CD4-positive, alpha-beta T cell treated with Interleukin-15 for 4 hours (primary cell): ENCODE data around the gene EPHB3.
"Not testable (repeated sequence)": the region's sequence is repeated elsewhere in the genome, so short reads cannot be mapped to it uniquely, and the experiment has no call there.

ENCODE experiments used
- DNase-seq: peaks from one replicate; pipeline ENCODE4 v3.0.0-alpha.2; 2020; ENCODE audit warnings: low spot score

Gene EPHB3

DNA sequence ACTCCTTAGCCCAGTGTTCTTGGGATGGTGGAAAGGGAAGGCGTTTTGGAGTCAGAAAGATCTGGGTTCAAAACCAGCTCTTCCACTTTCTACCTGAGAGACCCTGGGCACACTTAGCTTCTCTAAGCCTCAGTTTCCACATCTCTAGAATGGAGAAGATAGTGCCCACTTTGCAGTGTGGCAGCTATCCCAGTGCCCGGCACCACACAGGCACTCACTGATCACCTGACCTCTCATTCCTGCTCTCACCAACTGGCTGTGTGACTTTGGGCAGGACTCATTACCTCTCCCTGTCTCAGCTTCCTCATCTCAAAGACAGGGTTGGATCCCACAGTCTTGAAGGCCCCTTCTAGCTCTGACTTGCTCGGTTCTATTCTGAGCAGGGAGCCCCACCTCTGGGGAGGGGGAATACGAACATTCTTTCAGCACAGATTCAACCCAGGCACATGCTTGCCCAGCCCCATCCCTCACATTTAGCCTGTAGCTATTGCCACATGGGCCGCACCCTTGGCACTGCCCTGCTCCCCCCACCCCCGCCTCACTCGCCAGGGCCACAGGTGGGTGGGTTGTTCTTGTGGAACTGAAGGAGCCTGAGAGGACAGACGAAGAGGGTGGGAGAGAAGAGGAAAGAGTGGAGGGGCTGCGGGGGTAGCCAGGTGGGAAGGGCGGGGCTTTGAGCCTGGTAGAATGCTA lies 39.2 kb downstream of the EPHB3 start:
- no peak for DNase-seq

DNA sequence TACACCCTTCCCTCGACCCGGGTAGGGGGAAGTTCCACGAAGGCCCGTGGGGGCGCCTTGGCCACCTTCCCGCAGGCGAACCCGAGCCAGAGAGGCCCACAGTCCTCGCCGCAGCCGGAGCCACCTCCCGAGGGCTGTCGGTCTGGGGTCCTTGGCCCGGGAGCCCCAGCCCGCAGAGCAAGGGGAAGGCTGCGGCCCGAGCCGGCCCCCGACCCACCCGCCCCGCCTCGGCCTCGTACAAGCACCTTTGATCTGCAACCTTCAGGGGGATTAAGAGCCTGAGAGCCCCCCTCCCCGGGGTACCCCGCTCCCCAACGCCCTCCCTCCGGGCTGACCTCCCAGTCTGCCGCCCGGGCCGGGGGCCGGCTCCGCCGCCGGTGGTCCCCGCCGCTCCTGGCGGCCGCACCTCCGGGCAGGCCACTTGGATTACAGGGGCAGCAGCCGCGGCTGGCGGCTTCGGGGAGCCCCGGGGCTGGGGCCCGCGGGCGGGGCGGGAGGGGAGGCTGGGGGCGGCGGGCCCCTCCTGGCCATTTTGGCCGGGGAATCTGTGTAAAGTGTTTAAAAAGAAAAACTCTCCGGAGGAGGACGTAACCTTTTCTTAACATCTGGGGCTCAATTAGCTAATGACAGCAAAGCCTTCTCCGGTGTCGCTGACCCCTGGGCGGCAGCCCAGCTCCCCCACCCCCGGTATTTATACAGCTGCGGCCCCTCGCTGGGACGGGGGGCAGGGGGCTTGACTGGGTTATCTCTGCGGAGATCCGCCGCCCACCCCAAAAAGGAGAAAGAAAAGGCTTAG lies 40.2 kb downstream of the EPHB3 start:
- no peak for DNase-seq

DNA sequence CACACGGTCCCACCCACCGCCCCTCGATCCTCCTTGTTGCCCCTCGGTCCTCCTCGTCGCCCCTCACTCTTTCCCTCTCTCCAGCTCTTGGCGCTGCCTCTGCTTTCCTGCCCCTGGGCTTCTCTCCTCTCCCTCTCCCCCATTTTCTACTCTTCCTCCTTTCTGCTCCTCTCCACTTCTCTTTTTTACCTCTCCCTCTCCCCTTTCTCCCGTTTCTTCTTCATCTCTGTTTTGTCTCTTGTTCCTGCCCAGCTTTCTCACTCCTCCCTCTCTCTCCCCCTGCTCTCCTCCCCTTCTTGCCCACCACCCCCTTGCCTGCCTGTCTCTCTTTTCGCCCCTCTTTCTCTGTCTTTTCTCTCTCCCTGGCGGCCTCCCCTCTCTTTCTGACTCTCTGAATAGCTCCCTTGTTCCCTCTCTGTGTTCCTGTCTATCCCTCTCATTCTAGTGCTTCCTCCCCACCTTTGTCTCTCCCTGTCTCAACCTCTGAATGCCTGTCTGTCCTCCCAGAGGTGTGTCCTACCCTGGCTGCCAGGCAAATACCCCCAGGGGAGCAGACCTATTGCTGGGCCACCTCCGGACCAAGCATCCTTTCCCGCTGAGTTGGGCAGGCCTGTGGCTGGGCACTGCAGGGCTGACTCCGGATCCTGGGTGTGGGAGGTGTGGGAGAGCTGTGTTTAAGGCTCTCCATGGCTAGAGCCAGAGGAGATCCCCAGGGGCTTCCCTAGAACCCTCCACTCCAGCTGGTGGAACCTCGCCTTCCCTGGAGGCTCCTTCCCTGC lies 41.0 kb downstream of the EPHB3 start:
- no peak for DNase-seq

DNA sequence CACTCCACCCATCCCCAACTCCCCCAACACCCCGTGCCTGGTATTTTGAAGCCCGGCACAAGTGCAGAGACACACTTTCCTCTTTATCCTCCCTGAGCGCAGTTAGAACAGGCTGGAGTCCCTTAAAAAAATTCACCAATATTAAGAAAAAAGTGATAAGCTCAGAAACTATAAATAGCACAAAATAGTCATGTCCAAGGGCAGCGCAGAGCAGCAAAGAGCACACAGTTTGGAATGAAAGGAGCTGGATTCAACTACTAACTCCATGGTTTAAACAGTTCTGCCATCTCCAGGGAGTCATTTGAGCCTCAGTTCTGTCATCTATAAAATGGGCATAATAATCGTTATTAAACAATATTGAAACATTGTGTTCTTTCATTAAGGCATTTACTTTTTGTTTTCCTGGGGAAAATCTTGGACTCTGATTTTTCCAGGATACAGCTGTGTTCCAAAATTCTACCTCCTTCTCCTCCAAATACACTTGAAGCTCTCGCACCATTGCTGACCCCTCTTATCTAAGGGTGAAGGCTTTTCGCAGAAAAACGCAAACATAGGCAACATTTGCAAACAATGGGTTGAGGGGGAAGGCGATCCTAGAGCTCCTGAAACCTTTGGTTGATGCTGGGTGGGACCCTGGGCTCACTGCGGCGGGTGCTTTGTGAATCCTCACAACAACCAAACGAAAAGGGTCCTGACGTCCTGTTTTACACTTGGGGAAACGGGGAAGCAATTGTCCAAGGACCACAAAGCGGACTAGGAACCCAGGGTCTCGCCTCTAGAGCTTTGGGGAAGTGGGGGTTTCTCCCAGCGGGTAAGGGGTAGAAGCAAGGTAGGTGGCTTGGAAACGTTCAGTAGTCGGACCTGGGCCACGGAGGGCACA lies 41.8 kb downstream of the EPHB3 start:
- DNase-seq = no peak

DNA sequence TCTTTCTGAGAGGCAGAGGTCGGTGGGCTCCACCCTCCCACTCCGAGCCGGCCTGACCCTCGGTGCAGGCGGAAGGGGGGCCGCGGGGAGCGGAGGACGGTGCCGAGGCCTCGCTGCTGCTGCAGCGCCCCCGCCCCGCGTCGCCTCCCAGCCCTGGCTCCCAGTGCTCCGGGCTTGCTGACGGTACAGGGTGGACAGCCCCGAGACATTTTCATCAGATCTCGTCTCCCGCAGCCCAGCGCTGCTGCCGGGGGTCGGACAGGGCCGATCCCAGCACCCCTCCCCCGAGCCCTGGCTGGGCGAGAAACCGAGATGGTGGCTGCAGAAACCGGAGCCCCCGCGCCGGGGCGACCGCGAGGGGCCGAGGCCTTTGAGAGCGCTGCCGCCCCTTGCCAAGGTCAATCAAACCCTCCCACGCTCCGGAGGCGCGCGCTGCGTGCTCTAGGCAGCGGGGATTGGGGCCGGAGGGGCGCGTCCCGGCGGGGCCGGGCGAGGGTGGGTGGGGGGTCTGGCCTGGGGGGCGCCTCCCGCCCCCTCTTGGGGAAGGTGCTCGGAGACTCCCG lies 42.5 kb downstream of the EPHB3 start:
- DNase-seq = no peak

DNA sequence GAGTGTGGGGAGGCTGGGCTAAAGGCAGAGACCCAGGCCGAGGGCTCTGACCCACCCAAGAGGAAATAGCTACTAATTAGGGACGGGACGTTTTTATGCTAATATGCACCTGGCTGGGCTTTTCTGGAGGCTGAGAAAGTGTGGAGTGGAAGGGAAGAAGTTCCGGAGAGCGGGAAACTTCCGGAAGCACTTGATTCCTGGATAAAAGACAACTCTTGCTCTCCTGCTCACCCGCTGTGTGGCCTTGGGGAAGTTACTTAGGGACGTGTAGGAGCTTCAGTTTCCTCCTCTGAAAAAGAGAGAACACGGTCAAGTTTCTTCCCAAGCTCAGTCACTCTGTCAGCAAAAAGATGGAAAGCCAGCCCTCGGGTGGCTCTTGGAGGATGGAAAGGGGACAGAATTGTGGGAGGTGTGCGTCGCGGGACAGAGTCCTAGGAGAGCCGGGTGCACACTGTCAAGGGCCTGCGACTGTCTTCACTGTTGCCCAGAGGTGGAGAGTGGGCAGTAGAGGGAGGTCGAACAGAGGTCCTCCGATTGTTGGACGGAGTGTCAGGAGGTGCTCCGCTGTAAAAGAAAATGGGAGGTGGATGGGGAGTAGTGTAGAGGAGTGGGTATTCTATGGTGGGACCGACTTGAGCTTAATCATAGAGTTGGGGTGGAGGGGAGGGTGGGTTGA lies 43.2 kb downstream of the EPHB3 start:
- no peak for DNase-seq

DNA sequence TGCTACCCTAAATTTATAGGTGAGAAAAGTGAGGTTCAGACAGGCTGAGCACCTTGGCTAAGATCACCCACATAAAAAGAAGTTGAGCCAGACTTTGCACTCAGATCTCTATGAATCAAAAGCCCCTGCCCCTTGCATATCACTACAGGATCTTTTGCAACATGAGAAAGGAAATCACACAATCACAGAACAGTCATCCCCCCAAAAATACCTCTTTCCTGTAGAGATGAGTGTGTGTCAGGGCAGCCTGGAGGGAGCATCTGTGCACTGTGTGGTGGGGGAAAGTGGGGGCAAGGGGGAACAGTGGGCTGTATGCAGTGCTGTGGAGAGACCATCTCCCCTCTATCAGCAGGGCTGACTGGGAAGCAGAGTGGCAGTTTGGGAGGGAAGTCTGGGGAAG lies 46.6 kb downstream of the EPHB3 start:
- DNase-seq = peak; percentile 30

DNA sequence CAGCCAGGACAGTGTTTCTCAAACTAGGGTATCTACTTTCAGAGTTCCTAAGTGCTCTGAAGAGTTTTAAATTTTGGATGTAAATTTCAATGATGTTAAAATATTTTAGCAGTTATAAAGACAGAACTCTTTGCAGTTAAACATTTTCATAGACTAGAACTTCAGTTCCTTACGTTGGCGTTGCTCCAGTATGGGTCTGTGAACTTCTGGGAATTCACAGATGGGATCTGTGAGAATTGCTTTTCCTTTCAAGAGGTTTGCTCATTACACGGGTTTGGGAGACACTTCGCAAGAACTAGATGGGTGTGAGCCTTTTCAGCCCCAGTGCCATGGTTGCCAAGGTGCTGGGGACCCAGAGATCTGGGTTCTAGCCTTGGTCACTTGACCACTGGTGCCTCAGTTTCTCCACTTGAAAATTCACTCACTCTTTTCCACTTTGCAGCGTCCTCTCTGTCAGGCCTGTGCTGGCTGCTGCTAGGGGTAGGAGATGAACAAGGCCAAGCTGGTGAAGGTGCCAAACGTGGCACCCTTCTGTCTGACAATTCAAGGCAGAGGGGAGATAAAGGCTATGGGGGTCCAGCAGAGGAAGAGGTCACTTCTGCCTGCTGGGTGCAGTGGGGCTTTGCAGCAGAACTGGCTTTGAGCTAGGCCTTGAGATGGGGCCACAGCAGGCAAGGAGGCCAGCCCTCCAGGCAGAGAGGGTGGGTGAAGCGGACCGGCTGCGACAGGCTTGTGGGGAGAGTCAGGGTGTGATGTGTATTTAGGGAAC lies 48.1 kb downstream of the EPHB3 start:
- no peak for DNase-seq

DNA sequence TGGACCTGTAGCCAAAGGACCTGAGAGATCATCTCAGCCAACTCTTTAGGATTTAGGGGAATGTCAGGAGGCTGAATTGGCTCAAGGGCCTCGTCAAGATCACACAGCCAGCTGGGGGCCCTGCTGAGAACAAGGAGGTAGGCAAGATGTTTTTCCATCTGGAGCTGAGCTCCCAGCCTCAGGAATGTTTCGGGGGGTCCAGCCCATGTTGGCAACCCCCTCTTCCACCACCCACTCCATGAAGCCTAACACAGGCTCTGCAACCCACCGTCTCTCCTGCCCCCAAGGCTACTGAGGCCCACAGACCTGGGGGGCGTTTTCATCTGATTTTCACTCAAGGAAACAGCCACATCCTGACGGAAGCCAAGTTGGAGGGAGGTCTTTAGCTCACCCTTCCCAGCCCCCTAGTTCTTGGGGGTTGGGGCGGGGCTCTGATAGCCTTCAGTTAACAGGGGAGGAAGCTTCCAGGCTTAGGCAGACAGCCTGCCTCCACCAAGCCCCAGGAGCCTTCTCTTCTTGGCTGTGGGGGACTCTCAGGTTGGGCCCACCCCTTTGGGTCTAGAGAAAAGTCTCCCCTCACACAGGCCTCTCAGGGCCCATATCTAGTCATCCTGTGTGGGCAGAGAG lies 48.8 kb downstream of the EPHB3 start:
- no peak for DNase-seq

DNA sequence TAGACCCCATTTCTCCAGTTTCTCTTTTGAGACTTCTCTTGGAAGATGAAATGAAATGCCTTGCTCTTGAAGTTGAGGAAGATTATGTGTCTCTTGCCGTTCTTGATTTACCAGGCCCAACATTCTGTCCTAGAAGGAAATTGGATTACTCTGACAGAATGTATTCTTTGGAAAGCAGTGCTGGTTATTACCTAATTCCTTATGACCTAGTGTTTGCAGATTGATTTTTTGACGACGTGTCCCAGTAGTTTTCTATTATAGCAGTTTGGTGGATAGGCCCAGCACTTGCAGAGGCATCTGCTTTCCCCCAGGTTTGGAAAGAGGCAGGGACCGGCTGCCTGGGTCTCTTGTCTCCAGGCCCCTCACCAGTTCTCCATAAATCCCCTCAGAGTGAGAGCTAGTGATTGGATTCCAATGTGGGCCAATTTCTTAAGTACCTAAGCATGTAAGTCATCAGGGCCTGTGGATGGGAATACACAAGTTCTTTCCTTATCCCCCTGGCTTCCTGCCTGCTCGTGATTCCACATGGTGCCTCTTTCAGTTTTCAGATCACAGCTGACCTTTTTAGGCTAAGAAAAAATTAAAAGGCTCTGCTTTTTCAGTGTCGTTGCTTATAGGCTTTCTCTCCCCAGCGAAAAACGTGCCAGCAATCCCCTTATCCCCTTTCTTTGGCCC lies 50.2 kb downstream of the EPHB3 start:
- no peak for DNase-seq

DNA sequence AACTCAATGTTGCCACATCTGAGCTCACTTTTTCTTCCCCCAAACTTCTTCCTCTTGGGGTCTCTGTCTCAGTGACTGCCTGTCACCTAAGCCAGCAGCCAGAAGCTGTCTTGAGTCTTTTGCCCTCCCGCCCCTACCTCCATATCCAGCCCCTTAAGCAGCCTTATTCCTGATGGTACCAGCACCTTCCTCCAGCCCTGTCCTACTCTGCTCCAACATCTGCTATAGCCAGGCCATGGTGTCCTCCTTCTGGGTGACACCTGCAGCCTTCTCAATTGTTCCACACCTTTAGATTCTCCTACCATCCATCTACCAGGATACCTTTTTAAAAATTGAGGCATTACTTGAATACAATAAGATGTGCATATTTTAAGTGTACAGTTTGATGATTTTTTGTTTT lies 53.8 kb downstream of the EPHB3 start:
- no peak for DNase-seq

DNA sequence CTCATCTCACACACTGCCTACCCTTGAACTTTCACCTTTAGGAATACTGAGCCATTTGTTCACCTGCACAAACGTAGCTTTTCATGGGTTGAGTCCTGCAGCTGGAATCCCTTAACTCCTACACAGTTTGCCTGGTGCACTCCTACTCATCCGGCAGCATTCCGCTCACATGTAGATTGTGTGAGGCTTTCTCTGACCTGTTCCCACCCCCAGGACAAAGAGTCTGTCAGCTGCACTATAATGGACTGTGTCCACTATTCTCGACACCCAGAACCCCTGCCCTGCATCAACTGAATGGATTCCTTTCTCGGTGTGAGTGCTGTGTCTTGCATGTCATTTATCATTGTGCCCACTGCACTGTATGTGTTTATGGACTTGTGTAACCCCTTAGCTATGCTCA lies 54.9 kb downstream of the EPHB3 start:
- DNase-seq = no peak

DNA sequence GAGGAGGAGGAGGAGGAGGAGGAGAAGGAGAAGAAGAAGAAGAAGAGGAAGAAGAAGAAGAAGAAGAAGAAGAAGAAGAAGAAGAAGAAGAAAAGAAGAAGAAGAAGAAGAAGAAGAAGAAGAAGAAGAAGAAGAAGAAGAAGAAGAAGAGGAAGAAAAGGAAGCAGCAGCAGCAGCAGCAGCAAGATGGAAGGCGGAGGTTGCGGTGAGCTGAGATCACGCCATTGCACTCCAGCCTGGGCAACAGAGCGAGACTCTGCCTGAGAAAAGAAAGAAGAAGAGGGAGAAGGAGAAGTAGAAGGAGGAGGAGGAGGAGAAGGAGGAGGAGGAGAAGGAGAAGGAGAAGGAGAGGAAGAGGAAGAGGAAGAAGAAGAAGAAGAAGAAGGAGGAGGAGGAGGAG lies 55.7 kb downstream of the EPHB3 start:
- DNase-seq = not testable (repeated sequence)

DNA sequence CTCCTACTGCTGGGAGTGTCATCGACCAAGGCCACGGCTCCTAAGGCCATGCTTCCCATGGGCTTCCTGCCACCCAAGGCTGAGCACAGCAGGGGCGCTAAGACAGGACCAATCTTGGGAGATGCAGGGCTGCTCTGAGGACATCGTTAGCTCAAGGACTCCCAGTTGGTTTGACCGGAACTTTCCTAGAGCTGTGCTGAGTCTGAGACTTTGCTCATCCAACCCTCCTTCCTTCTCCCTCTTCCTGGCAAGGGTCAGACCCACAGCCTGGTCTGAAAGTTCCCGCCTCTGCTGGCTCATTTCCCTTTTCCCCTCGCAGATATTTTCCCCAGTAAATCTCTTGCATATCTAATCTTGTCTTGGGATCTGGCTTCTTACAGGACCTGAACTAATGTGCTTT lies 57.2 kb downstream of the EPHB3 start:
- no peak for DNase-seq

DNA sequence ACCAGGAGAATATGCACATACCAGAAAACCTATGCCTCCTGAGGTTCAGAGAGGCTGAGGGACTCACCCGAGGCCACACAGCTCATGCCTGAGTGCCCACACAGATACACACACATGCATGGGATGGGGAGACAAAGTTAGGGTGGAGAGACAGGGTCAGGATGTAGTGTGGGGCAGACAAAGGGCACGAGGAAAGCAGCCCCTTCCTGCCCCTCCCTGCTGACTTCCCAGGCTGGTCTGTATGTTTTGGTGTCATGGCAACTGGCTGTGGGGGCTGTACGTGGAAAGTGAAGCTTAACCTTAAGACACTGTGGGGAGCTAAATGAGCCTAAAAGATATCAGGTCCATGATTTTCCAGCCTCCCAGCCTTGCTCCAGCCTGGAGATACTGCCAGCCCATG lies 57.8 kb downstream of the EPHB3 start:
- peak; percentile 28 for DNase-seq

DNA sequence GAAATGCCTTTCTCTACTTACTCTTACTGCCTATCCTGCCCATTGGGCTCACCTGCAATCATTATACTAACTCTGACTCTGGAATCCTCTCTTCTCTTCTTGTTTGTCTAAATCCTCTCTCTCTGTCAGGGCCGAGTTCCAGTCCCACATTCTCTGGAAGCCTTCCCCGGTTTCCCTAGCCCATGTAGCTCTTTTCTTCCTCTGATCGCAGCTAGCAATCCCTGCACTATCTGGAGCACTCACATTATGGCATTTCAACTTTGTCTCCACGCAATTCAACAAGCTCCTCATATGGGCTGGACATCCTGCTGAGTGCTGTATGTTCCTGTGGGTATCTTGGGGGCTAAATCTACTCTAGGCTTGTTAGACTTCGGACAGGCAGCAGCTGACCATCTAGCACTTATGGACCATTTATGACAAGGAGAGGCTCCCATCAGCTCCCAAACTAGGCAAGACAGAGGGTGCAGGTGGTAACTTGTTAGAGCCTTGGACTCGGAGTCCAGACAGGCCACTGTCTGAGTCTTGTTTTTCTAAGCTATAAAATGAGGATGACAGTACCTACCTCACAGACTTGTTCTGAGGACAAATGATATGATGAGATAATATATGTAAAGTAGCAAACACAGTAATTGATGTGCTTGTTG lies 58.3 kb downstream of the EPHB3 start:
- no peak for DNase-seq

DNA sequence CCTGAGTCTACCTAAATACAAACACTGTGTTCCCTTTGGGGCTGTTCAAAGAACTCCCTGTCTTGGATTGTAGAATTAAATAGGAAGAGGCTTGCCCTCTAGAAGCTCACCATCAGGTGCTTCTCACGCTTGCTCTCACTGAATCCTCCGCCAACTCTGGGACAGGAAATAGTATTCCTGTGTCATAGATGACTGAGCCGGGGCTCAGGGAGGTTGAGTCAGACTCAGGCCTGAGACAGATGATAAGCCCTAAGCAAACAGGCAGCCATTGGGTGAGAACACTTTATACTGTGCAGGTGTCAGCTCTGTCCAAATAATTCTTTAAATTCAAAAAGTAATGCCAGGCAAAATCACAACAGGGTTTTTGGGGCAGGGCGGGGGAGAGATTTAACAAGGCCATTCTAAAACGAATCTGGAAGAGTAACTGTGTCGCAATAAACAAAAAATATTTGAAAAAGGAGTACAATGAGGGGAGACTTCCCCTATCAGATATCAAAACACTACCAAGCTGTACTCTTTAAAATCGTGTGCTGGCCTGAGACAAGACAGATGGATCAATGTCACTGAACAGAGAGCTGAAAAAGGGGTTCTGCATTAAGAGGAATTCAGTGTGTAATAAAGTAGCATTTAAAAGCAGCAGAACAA lies 59.0 kb downstream of the EPHB3 start:
- DNase-seq = no peak

DNA sequence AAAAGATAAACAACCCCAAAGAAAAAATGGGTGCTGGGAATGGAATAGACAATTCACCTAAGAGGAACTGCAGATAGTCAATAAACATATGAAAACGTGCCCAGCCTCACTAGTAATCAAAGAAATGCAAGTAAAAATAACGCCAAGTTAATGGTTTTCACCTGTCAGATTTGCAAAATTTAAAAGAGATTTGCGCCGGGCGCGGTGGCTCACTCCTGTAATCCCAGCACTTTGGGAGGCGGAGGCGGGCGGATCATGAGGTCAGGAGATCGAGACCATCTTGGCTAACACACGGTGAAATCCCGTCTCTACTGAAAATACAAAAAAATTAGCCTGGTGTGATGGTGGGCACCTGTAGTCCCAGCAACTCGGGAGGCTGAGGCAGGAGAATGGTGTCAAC lies 60.6 kb downstream of the EPHB3 start:
- DNase-seq = not testable (repeated sequence)
